ENCODE measurements around the gene GET4. TPM values are rescaled to one million over a fixed set of nuclear protein-coding genes. Genes with fewer than 3 reads are reported as not detected.

Gene GET4
- total RNA-seq, 1 experiment from 2014 or later, result 120 TPM

DNA sequence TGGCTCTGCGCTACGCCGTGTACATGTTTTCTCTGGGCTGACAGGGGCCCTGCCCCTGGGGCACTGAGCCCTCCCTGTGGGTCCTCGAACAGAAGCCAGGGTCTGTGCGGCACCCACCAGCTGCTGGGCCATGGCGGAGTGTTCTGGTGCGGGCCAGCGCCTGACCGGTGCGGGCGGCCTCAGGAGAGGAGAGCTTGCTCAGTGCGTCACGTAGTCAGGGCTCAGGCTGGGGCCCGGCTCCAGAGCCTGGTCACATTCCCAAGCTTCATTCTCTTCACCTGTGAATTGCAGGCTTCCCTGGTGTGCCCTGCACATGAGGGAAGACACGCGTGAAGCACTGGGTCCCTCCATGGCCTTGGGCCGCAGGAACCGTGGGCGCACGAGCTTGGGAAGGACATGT is 15.5 kb downstream of the GET4 start:
- peaks cover 47% of the 10 kb centered on the region for H4K20me1 ChIP-seq (ENCODE audit: insufficient read depth)
- H2AFZ ChIP-seq, result no peak overlapping the region
- H3K36me3 ChIP-seq (ENCODE audit: low read depth), result peaks cover 33% of the 10 kb centered on the region
- H3F3A ChIP-seq (ENCODE audit: insufficient read depth, low read depth), result peaks cover 26% of the 10 kb centered on the region; the same call in 1 of the 2 replicates
- no peak overlapping the region for H3K4me3 ChIP-seq
- no peak for TF ChIP-seq EZH2 (IDR thresholded peaks at IDR 0.05; ENCODE audit: low read depth)
- peaks cover 26% of the 10 kb centered on the region for H3K79me2 ChIP-seq (ENCODE audit: low read depth)
- no peaks in the 10 kb centered on the region for H3K27me3 ChIP-seq (ENCODE audit: insufficient read depth, low read depth)
- no peaks in the 10 kb centered on the region for H3K4me1 ChIP-seq (replicated peaks; ENCODE audit: insufficient read depth)
- no peaks in the 10 kb centered on the region for H3K9me2 ChIP-seq (ENCODE audit: insufficient read depth)
- no TSS peak for BruUV-seq (replicated peaks)
- no peak overlapping the region for H3K27ac ChIP-seq
- POLR2A ChIA-PET (ENCODE audit: unreplicated experiment), result no interaction called here
- intact Hi-C loops (cut with micrococcal nuclease; ENCODE audit: unreplicated experiment), result no loop called here
- no peak for DNase-seq
- CTCF ChIA-PET, result no interaction called here
- H3K9me3 ChIP-seq (ENCODE audit: insufficient read depth, low read depth), result no peaks in the 10 kb centered on the region
- H3K4me2 ChIP-seq, result no peak overlapping the region

- intact Hi-C loops (cut with micrococcal nuclease; ENCODE audit: unreplicated experiment), result no loop called here
- no peaks in the 10 kb centered on the region for H3K4me1 ChIP-seq (replicated peaks; ENCODE audit: insufficient read depth)
- no peak overlapping the region for H3K4me3 ChIP-seq
- H3K4me2 ChIP-seq, result no peak overlapping the region
- no TSS peak for BruUV-seq (replicated peaks)
- no peaks in the 10 kb centered on the region for H3K27me3 ChIP-seq (ENCODE audit: insufficient read depth, low read depth)
- H3K36me3 ChIP-seq (ENCODE audit: low read depth), result peaks cover 29% of the 10 kb centered on the region
- H3K79me2 ChIP-seq (ENCODE audit: low read depth), result peaks cover 15% of the 10 kb centered on the region
- ChIA-PET CTCF (no interaction called here), POLR2A (ENCODE audit: unreplicated experiment) (no interaction called here)
- no peak overlapping the region for H3K27ac ChIP-seq
- DNase-seq, result no peak
- H4K20me1 ChIP-seq (ENCODE audit: insufficient read depth), result peaks cover 35% of the 10 kb centered on the region
- no peak overlapping the region for H2AFZ ChIP-seq
- H3K9me3 ChIP-seq (ENCODE audit: insufficient read depth, low read depth), result no peaks in the 10 kb centered on the region
- peaks cover 26% of the 10 kb centered on the region; the same call in 1 of the 2 replicates for H3F3A ChIP-seq (ENCODE audit: insufficient read depth, low read depth)
- no peaks in the 10 kb centered on the region for H3K9me2 ChIP-seq (ENCODE audit: insufficient read depth)
- TF ChIP-seq EZH2 (IDR thresholded peaks at IDR 0.05; ENCODE audit: low read depth) (no peak), CTCF (conservative IDR thresholded peaks at IDR 0.05) (no peak)
Measured at GRCh38 chr7:892648-893593, 16.6 kb downstream of the GET4 start.

- no peak overlapping the region for H3K4me3 ChIP-seq
- H3K9me3 ChIP-seq (ENCODE audit: insufficient read depth, low read depth), result no peaks in the 10 kb centered on the region
- CTCF ChIA-PET, result no interaction called here
- BruUV-seq (replicated peaks), result no TSS peak
- H3K4me2 ChIP-seq, result no peak overlapping the region
- H3F3A ChIP-seq (ENCODE audit: insufficient read depth, low read depth), result peaks cover 26% of the 10 kb centered on the region; the same call in 1 of the 2 replicates
- no peak for TF ChIP-seq CTCF (conservative IDR thresholded peaks at IDR 0.05)
- no peak for TF ChIP-seq EZH2 (IDR thresholded peaks at IDR 0.05; ENCODE audit: low read depth)
- H3K27ac ChIP-seq, result no peak overlapping the region
- DNase-seq, result no peak
- POLR2A ChIA-PET (ENCODE audit: unreplicated experiment), result no interaction called here
- intact Hi-C loops (cut with micrococcal nuclease; ENCODE audit: unreplicated experiment), result no loop called here
- peaks cover 7% of the 10 kb centered on the region; the same call in 1 of the 2 replicates for H3K79me2 ChIP-seq (ENCODE audit: low read depth)
- H2AFZ ChIP-seq, result no peak overlapping the region
- H4K20me1 ChIP-seq (ENCODE audit: insufficient read depth), result peaks cover 29% of the 10 kb centered on the region
- no peaks in the 10 kb centered on the region for H3K27me3 ChIP-seq (ENCODE audit: insufficient read depth, low read depth)
- H3K4me1 ChIP-seq (replicated peaks; ENCODE audit: insufficient read depth), result no peaks in the 10 kb centered on the region
- H3K36me3 ChIP-seq (ENCODE audit: low read depth), result peaks cover 23% of the 10 kb centered on the region
- H3K9me2 ChIP-seq (ENCODE audit: insufficient read depth), result no peaks in the 10 kb centered on the region
Measured at GRCh38 chr7:893686-894085, 17.3 kb downstream of the GET4 start.
